ENCODE results near the gene TUBB4B.
"Not testable (repeated sequence)": the region's sequence is repeated elsewhere in the genome, so short reads cannot be mapped to it uniquely, and the experiment has no call there.

TUBB4B gene

DNA sequence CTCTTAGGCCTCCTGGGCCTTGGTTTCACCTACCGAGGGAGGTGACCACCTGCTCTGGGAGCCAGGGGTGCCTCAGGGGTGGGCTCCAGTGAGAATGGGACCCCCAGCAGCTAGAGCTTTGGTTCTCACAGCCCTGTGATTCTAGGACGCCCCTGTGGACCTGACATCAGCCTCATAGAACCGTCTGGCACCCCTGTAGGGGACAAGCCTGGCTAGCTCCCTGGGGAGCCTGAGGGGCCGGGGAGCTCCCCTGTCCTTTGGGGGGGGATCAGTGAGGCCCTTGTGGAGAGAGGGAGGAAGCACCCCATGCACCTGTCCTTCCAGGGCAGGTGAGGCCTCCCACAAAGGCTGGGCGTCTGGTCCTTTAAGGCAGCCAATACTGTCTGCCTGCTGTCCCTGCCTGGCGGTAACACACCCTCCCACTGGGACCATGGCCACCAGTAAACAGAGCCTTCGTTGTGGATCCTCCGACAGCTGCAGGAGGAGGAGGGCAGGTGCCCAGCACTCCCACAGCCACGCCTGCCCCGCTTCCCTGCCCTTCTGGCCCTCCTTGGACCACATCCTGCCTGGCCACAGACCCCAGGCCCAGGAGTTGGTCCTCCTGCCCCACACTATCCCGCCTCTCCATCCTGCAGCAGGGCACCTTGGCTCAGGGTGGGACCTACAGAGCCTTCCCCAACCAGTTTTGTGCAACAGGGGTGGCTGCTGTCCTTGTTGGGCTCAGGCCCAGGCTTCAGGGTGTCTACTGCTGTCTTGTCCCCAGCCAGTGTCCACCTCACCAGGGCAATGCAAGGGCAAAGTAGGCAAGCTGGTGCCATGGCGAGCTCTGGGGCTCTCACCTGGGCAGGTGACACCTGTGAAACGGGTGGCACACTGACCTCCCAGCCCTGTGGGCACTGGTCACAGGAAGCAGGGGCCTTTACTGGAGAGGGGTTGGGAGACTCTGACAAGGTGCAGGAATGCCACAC lies 3.0 kb upstream of the TUBB4B start:
- DNase-seq: no peak

DNA sequence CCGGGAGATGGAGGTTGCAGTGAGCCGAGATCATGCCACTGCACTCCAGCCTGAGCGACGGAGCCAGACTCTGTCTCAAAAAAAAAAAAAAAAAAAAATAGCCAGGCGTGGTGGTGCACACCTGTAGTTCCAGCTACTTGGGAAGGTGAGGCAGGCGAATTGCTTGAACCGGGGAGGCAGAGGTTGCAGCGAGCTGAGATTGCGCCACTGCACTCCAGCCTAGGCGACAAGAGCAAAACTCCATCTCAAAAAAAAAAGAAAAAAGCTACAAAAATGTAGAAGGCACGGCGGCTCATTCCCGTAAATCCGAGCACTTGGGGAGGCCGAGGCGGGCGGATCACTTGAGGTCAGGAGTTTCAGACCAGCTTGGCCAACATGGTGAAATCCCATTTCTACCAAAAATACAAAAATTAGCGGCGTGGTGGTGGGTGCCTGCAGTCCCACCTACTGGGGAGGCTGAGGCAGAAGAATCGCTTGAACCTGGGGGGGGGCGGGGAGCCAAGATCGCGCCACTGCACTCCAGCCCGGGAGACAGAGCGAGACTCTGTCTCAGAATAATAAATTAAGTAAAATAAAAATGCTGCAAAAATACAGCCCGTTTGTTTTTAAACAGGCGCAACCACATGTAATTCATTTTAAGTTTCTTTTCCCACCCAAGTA lies 1.4 kb upstream of the TUBB4B start:
- DNase-seq: not testable (repeated sequence)

GRCh38 chr9:137240318-137240840 lies 708 bp upstream of the TUBB4B start:
- DNase-seq: peak; percentile 72

- DNase-seq: peak; percentile 64
Observed at GRCh38 chr9:137241490-137242268, 592 bp downstream of the TUBB4B start.

DNA sequence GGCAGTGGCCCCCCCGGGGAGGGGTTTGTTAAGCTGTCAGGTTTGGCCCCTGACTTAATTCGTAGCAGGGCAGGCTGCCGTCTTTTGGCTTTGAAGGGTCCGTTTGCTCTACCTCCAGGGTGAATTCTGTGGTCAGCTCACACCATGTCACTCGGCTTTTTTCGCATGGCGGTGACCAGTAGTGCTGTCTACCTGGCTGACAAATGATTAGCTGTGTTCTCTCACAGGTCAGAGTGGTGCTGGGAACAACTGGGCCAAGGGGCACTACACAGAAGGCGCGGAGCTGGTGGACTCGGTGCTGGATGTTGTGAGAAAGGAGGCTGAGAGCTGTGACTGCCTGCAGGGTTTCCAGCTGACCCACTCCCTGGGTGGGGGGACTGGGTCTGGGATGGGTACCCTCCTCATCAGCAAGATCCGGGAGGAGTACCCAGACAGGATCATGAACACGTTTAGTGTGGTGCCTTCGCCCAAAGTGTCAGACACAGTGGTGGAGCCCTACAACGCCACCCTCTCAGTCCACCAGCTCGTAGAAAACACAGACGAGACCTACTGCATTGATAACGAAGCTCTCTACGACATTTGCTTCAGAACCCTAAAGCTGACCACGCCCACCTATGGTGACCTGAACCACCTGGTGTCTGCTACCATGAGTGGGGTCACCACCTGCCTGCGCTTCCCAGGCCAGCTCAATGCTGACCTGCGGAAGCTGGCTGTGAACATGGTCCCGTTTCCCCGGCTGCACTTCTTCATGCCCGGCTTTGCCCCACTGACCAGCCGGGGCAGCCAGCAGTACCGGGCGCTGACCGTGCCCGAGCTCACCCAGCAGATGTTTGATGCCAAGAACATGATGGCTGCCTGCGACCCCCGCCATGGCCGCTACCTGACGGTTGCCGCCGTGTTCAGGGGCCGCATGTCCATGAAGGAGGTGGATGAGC lies 1.4 kb downstream of the TUBB4B start:
- DNase-seq: no peak

GRCh38 chr9:137243266-137243625 lies 2.2 kb downstream of the TUBB4B start:
- not testable (repeated sequence) for DNase-seq

- no peak for DNase-seq
Observed at GRCh38 chr9:137243626-137244485, 2.8 kb downstream of the TUBB4B start.

DNA sequence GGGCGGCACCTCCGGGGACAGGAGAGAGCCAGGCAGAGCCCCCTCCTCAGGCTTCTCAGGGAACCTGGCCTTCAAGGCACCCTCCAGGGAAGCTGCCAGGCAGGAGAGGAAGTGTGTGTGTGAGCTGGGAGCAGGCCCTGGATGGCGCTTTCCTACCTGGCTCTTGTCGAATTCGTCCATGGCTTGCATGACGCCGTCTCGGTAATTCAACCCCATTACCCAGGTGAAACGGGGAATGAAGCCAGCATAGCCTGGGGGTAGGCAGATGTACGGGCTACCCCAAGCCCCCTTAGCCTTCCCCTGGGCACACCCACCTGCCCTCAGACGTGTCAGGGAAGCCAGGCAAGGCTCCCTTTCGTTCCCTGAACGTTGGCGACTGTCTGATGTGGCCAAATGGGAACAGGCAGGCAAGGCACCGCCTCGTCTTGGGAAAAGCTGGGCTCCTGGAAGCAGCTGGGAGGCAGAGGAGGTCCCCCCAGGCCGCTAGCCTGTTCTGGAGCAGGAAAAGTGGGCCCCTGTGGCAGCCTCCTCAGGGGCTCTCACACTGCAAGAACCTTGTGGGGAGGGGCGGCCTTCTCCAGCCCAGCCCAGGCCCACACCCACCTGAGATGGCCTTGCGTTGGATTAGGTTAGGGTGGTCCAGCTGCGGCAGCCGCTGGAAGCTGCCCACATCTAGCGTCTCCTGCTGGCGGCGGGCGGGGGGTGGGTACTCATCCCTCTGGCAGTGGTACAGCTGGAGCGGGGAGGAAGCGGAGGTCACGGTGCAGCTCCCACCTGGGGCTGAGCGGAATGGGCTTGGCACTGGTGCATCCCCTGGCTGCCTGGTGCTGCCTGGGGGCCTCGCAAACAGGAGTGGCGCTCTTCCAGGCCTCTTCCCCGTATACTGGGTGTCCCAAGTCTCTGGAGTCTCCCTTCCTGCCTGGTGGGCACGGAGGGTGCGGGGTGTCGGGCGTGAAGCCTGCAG lies 3.7 kb downstream of the TUBB4B start:
- DNase-seq: no peak

GRCh38 chr9:137245450-137246421 lies 4.6 kb downstream of the TUBB4B start:
- no peak for DNase-seq

DNA sequence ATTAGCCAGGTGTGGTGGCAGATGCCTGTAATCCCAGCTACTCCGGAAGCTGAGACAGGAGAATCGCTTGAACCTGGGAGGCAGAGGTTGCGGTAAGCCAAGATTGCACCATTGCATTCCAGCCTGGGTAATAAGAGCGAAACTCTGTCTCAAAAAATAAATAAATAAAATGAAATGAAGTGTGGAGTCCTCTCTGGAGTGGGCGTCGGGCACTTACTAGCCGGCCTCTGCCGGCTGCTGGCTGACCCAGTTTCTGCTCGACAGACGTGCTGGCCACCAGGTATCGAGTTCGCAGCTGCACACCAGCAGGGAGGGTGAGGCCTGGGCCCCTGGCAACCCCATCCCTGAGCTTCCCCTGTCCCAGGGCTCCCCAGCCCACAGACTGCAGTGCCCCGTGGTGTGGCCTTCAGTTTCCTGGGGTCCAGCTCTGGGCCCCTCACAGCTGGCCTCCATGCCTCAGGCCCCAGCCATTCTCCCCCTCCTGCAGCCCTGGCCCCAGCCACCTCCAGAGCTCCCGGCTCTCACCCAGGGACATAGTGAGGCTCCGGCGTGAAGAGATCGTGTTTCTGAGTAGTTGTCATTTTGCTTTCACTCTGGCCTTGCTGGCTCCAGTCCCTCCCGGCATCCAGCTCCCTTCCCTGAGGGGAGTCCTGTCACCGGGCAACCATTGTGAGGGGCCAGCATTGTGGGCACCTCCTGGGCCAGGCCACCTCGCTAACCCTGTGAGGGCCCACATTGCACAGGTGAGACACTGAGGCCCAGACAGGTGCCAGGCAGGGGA lies 6.2 kb downstream of the TUBB4B start:
- no peak for DNase-seq

DNA sequence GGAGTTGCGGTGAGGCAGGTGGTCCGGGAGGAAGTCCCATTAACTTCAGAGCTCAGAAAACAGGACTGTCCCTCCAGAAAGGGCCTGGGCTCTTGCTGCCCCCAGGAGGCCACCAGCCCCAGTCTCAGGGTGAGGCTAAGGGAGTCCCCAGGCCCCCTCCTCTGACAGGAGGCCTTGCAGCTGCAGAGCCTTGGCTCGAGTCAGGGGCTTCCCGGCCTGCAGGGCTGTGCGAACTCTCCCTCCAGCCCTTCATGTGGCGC lies 6.8 kb downstream of the TUBB4B start:
- no peak for DNase-seq

- DNase-seq: no peak
Observed at GRCh38 chr9:137250329-137251193, 9.5 kb downstream of the TUBB4B start.

GRCh38 chr9:137251194-137251461 lies 10.0 kb downstream of the TUBB4B start, which contains the start of gene STPG3:
Gene STPG3, plus strand, starts transcription at chr9:137251286. Its CDS starts 1 bp downstream, at chr9:137251287.
- DNase-seq: no peak

- no peak for DNase-seq
Observed at GRCh38 chr9:137251490-137252268, 10.6 kb downstream of the TUBB4B start.

DNA sequence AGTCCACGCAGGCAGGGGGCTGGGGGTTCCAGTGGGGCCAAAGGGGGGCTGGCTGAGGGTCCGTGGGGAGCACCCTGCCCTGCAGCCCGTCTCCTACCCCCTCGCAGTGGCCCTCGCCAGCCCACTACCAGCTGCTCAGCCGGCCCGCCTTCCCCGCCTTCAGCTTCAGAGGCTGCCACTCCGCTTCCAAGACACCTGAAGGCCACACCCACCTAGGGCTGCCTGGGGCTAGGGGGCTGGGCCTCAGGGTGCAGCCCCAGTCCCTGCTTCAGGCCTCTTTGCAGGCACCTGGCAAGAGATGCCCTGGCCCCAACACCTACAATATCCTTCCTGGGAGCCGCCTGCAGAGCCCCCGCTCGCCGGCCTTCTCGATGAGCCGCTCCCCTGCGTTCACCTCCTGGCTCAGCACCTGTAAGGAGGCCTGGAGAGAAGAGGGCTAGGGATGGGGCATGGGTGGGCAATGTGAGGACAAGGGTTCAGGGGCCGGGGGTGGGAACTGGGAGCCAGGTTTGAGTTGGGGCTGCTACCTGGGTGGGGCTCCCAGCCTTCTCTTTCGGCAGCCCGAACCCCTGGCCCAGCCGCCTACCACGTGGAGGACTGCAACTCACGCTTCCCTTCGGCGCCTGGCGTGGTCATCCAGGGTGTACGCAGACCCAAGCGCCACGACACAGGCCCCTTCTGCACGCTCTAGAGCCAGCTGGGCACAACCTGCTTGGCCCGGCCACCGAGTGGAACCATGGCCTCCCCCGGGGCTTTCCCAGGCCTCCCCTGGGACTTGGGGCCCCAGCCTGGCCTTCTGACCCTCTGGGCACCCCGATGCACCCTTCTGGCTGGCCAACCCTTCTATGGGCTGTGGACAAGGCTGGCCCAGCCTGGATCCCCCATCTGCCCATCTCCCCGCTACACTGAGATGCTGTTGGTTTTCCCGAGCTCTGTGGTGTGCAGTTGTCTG lies 11.7 kb downstream of the TUBB4B start:
- DNase-seq: no peak

Data from CD4-positive, alpha-beta T cell treated with Interleukin-15 for 1 hour (primary cell).